GM21367 (cell line): ENCODE measurements around the gene NR2F1-AS1.

ENCODE experiments used
- ATAC-seq: cut with Tn5 transposase; IDR thresholded peaks from one replicate; pipeline ENCODE4 v1.9.1; 2021; ENCODE audit not compliant: unreplicated experiment

NR2F1-AS1 gene

DNA sequence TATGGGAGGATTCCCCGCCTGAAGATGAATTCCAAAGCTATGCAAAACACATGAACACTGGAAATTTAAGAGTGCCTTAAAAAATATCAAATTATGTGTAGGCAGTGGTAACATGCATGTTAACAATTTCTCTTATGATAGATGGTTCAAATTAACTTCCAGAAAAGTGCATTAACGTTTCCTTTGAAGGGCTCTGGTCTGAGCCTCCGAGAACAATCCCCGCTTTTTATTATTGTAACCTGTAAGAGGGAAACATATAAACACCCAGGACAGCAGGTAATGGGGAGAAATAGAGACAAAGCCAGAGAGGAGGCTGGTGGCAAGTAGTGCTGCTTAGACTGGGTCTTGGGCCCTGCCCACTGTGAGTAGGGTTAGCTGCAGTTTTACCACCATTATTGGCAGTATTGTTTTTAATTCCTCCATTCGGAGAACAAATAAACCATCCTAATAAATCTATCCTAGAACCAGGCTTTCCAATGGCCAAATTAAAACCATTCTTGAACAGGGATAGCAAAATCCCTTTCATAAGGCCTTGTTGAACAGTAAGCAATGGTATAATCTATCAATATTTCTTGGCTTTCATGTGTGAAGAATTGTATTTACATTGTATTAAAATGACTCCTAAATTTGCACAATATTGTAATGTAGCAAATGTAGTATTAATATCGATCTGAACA is 8.3 kb upstream of the NR2F1-AS1 start:
- ATAC-seq: no peak

DNA sequence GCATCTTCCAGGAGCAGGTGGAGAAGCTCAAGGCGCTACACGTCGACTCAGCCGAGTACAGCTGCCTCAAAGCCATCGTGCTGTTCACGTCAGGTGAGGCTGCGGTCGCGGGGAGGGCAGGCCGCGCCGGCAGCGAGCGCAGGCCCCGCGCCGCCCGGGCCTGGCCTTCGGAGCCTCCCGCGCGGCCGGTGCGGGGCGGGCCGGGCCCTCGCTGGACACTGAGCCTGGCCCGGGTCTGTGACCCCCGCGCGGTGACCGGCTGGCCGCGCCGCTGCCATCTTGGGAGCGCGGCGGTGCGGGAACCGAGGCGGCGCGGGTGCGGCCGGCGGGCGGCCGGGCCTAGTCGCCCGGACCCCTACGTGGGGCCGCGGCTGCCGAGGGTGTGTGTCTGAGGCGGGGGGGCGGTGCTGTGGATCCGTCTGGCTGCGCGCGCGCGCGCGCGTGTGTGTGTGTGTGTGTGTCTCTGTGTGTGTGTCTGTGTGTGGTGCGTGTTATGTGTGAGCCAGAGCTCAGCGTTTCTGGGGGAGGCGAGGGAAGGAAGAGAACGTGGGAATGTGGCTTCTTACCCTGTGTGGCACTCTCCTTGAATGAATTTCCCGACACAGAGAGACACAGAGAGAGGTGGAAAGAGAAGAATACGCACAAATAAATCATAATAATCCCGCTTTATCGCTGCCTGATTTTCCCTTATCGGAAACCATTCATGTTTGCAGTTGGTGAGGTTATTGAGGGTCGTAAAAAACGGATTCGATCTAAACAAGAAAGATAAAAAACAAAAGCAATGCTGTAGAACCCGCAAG is 7.5 kb upstream of the NR2F1-AS1 start:
- ATAC-seq: no peak

DNA sequence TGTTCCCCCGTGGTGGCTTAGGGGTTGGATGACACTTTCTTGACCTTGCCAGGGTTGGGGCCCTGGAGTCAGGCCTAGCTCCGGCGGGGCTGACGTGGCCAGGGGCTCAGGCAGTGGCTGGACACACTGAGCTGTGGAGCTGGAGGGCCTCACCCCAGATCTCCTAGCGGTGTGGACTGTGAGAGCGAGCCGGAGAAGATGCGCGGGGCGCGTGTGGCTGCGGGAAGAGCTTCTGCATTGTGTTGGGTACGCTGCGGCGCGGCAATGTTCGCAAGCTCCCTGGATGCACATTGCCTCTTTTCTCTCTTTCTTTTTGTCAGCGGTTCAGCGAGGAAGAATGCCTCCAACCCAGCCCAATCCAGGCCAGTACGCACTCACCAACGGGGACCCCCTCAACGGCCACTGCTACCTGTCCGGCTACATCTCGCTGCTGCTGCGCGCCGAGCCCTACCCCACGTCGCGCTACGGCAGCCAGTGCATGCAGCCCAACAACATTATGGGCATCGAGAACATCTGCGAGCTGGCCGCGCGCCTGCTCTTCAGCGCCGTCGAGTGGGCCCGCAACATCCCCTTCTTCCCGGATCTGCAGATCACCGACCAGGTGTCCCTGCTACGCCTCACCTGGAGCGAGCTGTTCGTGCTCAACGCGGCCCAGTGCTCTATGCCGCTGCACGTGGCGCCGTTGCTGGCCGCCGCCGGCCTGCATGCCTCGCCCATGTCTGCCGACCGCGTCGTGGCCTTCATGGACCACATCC is 6.8 kb upstream of the NR2F1-AS1 start:
- no peak for ATAC-seq

DNA sequence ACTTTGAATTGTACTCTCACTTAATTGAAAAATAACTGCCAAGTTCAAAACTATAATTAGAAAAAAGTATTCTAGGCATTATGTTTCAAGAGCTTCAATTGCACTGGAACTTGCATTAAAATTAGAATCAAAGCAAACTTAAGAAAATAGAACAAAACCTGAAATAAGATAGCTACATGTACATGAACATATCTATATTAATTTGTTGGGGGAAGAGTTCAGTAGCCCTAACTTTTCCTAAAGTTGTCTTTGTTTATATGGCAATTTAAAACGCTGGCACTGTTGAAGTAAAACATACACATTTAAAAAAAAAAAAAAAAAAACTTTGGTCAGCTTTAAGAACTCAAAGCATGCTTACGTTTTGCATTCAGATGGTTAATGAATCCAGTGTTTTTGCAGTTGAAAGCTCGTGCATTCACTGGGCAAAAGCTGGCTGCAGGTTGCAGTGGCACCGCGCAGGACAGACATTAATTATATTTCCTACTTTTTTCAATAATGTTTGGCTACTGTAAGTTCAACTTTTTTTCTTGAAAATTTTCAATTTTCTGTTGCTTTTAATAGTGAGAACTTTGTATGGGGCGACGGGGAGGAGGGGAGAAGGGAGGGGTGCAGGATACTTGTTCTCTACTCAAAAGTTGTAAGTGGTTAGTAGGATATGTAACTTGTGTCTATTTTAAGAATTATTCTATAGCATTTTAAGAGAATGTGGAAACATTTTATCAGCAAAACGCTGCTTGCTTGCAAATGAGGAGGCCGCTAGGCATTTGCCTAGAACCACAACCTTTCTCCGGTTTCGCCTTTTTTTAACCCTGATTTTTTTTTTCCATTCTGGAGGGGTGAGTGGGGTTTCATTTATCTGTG is 5.9 kb upstream of the NR2F1-AS1 start:
- ATAC-seq: no peak

GRCh38 chr5:93585767-93586385 is 4.9 kb upstream of the NR2F1-AS1 start:
- no peak for ATAC-seq

- ATAC-seq: no peak
Observed at GRCh38 chr5:93585041-93585766, 4.2 kb upstream of the NR2F1-AS1 start.

DNA sequence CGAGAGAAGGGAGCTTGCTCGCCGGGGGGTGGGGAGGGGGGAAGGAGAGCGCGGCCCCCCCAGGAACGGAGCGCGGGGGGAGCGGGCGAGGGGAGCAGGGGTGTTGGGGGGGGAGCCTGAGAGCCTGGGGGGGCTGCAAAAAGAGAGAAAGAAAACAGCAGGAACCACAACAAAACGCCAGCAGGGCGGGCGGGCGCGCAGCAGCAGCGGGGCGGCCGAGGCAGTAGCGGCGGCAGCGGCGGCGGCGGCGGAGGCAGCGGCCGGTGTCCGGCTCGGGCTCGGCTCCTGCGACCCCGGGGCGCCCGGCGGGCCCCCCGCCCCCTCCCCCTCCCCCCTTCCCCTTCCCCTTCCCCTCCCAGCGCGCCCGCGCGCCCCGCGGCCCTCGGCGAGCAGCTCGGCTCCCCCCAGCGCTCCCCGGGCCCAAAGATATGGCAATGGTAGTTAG is 3.6 kb upstream of the NR2F1-AS1 start:
- no peak for ATAC-seq

- ATAC-seq: peak; percentile 25
Observed at GRCh38 chr5:93583768-93584595, 3.0 kb upstream of the NR2F1-AS1 start.

GRCh38 chr5:93583439-93583767 is 2.4 kb upstream of the NR2F1-AS1 start:
- ATAC-seq: no peak

DNA sequence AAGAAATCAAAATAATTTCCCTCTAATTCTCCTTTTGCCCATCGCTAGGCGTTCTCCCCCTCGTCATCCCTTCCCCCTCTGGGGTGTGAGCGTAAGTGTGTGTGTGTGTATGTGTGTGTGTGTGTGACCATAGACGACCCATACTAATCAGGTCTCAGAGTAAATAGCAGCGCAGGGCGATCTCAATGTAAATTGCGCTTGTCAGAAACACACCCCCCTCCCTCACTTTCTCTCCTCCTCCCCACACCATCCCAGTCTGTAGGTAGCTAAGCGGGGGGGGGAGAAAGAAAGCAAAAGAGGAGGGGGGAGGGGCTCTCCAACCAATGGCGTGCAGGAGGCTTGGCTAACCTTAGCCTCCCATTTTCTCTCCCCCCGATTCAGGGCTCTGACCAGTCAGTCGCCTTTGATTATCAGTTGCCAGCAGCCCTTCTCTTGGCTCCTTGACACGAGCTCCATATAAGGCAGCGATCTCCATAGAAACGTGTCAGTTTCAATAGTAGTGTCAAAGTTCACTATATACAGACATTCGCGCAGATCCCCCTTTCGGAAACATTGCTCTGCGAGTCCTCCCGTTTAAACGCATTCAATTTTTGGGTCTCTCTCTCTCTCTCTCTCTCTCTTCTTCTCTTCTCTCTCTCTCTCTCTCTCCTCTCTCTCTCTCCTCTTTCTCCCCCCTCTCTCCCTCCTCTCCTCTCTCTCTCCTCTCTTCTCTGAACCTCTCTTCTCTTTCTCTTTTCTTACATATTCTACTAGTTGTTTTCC is 1.8 kb upstream of the NR2F1-AS1 start, which contains the start of gene NR2F1:
NR2F1 (plus strand) TSS at position 546 of the 762 bp plus-strand sequence. CDS start 1,802 bp downstream, outside the sequence.
- ATAC-seq: no peak

GRCh38 chr5:93582167-93582462 is 1.1 kb upstream of the NR2F1-AS1 start:
- no peak for ATAC-seq

DNA sequence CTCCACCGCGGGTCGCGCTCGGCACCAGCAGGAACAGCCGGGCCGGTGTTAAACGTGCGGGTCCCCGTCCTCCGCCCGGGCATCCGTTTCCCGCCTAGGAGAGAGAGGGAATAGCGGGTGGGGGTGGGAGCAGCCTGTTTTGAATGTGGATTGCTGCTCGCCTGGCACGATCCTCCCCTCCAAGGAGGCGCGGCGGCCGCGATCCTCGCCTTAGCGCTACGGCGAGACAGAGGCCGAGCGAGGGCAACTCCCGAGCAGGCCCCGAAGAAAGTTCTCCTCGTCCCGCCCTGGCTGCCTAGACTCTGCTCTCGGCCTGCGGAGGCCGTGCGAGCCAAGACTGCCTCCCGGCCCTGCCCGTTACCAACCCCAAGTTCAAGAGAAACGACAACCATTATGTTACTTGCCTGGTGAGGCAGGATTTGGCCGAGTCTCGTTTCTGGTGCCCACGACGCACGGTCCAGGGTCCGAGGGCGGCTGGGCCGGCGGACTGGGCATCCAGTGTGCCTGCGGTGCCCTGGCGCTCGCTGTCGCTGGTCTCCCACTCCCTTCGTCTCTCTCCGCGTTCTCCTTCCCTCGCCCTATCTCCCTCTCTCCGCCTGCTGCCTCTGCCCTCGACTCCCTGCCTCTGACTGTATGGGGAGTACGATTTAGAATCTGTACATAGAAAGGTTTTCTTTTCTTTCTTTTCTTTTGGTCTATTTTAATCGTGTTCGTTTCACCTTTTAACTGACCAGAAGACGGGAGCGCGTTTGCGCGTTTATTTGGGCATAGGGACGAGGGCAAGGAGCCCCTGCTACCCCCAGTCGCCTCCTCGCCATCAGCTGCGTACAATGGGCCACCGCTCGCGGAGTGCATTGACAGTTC is 724 bp downstream of the NR2F1-AS1 start:
- no peak for ATAC-seq

GRCh38 chr5:93579692-93580062 is 1.3 kb downstream of the NR2F1-AS1 start:
- no peak for ATAC-seq

- no peak for ATAC-seq
Observed at GRCh38 chr5:93578813-93579691, 2.0 kb downstream of the NR2F1-AS1 start.

- no peak for ATAC-seq
Observed at GRCh38 chr5:93577854-93578812, 2.9 kb downstream of the NR2F1-AS1 start.
